Vagina (tissue), 2 donors: Measurements from ENCODE around the gene CTSL. TPM values are rescaled to one million over a fixed set of nuclear protein-coding genes. Genes with fewer than 3 reads are reported as not detected.

Source experiments
- DNase-seq, 2 donors: peaks; one replicate each; pipeline ENCODE4 v3.0.0-alpha.2; 2017; ENCODE audit errors: extremely low spot score in 2 of 2
- H3K27ac ChIP-seq: fragments of 200-600 bp; sonication (generic); one replicate; pipeline ENCODE4 v1.5.1; 2019
- H3K27me3 ChIP-seq: fragments of 200-600 bp; sonication (generic); one replicate; pipeline ENCODE4 v1.5.1; 2019
- H3K36me3 ChIP-seq, 2 donors: fragments of 200-600 bp; sonication (generic); one replicate each; pipeline ENCODE4 v1.5.1; 2017 to 2019
- H3K4me1 ChIP-seq: fragments of 200-600 bp; sonication (generic); one replicate; pipeline ENCODE4 v1.5.1; 2019
- H3K4me3 ChIP-seq, 2 donors: fragments of 200-600 bp; sonication (generic); 1 replicate in 1 of 2; 2 replicates in 1 of 2; pipeline ENCODE4 v1.5.1; 2016 to 2019
- H3K9me3 ChIP-seq: fragments of 200-600 bp; sonication (generic); one replicate; pipeline ENCODE4 v1.5.1; 2019
- POLR2A ChIP-seq, 2 donors: fragments of 450-650 bp; IDR thresholded peaks; one replicate each; pipeline ENCODE4 v1.6.1; 2017; ENCODE audit warnings: antibody characterized with exemption in 2 of 2, mild to moderate bottlenecking in 2 of 2, moderate library complexity in 2 of 2
- POLR2AphosphoS5 ChIP-seq, 2 donors: sonication (generic); formaldehyde crosslinking; IDR thresholded peaks; one replicate each; pipeline ENCODE4 v1.9.0; 2017; ENCODE audit warnings: antibody characterized with exemption in 2 of 2, mild to moderate bottlenecking in 2 of 2, low read depth in 1 of 2; ENCODE audit not compliant: insufficient read depth in 1 of 2
- intact Hi-C: fragments of 100-400 bp; cut with DNase I; formaldehyde crosslinking; loops from one replicate; pipeline ENCODE4 v1.15.1; 2023
- total RNA-seq: library from RNA; depleted of rRNA; stranded (reverse); fragments of >200 nt; gene quantifications from one replicate; pipeline ENCODE4 v1.2.3, GENCODE V29; 2016
- TF ChIP-seq, protein P1 (sequence below), 3 experiments: fragments of 450-650 bp in 2 of 3; fragments of 200-600 bp in 1 of 3; sonication (generic) in 1 of 3; IDR thresholded peaks; one replicate each; pipeline ENCODE4 v1.5.1; 2017 to 2019; ENCODE audit warnings: antibody characterized with exemption in 3 of 3, mild to moderate bottlenecking in 2 of 3, moderate library complexity in 2 of 3

The CTSL gene
- total RNA-seq, 1 donor from 2014 or later: 68.0 TPM

DNA sequence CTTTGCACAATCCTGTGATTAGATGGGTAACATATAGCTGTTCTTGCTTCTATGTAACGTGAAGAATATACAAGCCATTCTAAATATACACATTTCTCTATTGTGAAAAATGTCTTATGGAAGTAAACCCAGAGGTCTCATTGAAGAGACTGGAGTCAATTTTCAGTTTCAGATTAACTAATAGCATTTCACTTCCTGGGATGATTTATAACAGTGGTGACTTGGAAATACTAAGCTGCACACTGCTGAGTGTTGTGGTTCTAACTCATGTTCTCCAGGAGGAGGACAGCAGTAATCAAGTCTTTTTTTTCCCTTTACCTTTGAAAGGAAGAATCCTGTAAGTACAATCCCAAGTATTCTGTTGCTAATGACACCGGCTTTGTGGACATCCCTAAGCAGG lies 3.3 kb downstream of the CTSL start:
- intact Hi-C loops: no loop called here
- no peaks in the 10 kb centered on the region for H3K9me3 ChIP-seq
- H3K36me3 ChIP-seq: peaks cover 0 to 18% of the 10 kb centered on the region in 2 donors
- no peak overlapping the region for H3K27ac ChIP-seq
- H3K4me3 ChIP-seq: no peak overlapping the region
- no peak for DNase-seq
- H3K27me3 ChIP-seq: no peaks in the 10 kb centered on the region
- H3K4me1 ChIP-seq: peaks cover 39% of the 10 kb centered on the region
- no peak for TF ChIP-seq POLR2AphosphoS5 (IDR thresholded peaks at IDR 0.05; ENCODE audit: insufficient read depth in 1 of 2, low read depth in 1 of 2)
- no peak for TF ChIP-seq POLR2A (IDR thresholded peaks at IDR 0.05)
- TF ChIP-seq, protein P1, sequence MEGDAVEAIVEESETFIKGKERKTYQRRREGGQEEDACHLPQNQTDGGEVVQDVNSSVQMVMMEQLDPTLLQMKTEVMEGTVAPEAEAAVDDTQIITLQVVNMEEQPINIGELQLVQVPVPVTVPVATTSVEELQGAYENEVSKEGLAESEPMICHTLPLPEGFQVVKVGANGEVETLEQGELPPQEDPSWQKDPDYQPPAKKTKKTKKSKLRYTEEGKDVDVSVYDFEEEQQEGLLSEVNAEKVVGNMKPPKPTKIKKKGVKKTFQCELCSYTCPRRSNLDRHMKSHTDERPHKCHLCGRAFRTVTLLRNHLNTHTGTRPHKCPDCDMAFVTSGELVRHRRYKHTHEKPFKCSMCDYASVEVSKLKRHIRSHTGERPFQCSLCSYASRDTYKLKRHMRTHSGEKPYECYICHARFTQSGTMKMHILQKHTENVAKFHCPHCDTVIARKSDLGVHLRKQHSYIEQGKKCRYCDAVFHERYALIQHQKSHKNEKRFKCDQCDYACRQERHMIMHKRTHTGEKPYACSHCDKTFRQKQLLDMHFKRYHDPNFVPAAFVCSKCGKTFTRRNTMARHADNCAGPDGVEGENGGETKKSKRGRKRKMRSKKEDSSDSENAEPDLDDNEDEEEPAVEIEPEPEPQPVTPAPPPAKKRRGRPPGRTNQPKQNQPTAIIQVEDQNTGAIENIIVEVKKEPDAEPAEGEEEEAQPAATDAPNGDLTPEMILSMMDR (IDR thresholded peaks at IDR 0.05): no peak

DNA sequence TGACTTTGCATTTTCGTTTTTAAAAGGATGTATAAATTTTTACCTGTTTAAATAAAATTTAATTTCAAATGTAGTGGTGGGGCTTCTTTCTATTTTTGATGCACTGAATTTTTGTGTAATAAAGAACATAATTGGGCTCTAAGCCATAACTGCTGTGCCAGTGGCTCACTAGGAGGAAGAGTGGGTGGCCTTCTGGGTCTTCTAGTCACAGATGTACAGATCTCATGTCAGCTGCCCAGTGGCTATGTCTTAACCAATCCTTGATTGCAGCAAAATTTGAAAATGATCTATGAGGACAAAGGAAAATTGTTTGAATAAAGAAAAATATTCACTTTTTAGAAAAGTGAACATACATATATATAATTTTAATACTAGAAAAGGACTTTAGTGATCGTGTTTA lies 5.4 kb downstream of the CTSL start:
- TF ChIP-seq POLR2A (IDR thresholded peaks at IDR 0.05): no peak
- no peak for TF ChIP-seq POLR2AphosphoS5 (IDR thresholded peaks at IDR 0.05; ENCODE audit: insufficient read depth in 1 of 2, low read depth in 1 of 2)
- TF ChIP-seq, protein P1 (IDR thresholded peaks at IDR 0.05): no peak
- H3K27me3 ChIP-seq: no peaks in the 10 kb centered on the region
- intact Hi-C loops: no loop called here
- no peak overlapping the region for H3K27ac ChIP-seq
- DNase-seq: no peak
- no peak overlapping the region for H3K4me3 ChIP-seq
- peaks cover 0 to 18% of the 10 kb centered on the region in 2 donors for H3K36me3 ChIP-seq
- H3K9me3 ChIP-seq: no peaks in the 10 kb centered on the region
- H3K4me1 ChIP-seq: peaks cover 30% of the 10 kb centered on the region

DNA sequence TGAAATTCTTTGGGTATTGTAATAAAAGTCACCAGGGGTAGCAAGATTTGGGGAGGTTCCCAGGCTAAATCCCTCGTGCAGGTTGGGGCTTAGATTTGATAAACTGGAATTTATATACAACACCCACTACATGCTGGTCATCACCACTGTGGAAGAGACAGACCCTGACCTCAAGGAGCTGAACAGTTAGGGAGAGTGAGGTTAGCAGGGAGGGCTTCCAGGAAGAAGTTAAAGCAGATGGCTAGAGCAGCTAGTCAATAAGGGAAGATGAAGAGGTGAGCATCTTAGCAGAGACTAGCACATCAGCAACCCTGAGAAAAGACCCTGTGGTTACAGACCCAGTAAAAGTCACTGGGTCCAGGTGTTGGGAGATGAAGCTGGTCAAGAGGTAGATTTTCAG lies 6.4 kb downstream of the CTSL start:
- peaks cover 20% of the 10 kb centered on the region for H3K4me1 ChIP-seq
- H3K9me3 ChIP-seq: no peaks in the 10 kb centered on the region
- no peak overlapping the region for H3K27ac ChIP-seq
- H3K4me3 ChIP-seq: no peak overlapping the region
- no peak for DNase-seq
- no peaks in the 10 kb centered on the region for H3K27me3 ChIP-seq
- intact Hi-C loops: no loop called here
- no peak for TF ChIP-seq POLR2A (IDR thresholded peaks at IDR 0.05)
- no peak for TF ChIP-seq POLR2AphosphoS5 (IDR thresholded peaks at IDR 0.05; ENCODE audit: insufficient read depth in 1 of 2, low read depth in 1 of 2)
- TF ChIP-seq, protein P1 (IDR thresholded peaks at IDR 0.05): no peak
- H3K36me3 ChIP-seq: peaks cover 0 to 18% of the 10 kb centered on the region in 2 donors

DNA sequence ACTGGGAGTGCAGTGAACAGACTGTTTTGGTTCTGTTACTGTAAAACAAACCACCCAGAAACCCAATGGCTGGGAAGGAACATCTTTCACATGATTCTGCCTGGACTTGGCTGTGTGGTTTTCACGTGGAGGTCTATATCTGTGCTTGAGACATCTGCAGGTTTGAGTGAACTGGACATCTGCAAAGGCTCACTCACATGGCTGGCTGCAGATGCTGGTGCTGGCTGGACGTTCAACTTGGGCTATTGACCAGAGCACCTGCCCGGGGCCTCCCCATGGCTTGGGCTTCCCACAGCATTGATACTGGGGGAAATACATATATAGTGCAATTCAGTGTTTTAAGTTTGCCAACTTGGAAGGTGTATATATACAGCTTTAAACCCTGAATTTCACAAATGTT lies 6.8 kb downstream of the CTSL start:
- Histone ChIP-seq H3K27me3 (no peaks in the 10 kb centered on the region), H3K4me3 (no peak overlapping the region), H3K36me3 (peaks cover 0 to 14% of the 10 kb centered on the region in 2 donors), H3K4me1 (peaks cover 16% of the 10 kb centered on the region), H3K27ac (no peak overlapping the region), H3K9me3 (no peaks in the 10 kb centered on the region)
- DNase-seq: no peak
- TF ChIP-seq POLR2A (IDR thresholded peaks at IDR 0.05): no peak
- TF ChIP-seq POLR2AphosphoS5 (IDR thresholded peaks at IDR 0.05; ENCODE audit: insufficient read depth in 1 of 2, low read depth in 1 of 2): no peak
- TF ChIP-seq, protein P1 (IDR thresholded peaks at IDR 0.05): no peak
- intact Hi-C loops: no loop called here

DNA sequence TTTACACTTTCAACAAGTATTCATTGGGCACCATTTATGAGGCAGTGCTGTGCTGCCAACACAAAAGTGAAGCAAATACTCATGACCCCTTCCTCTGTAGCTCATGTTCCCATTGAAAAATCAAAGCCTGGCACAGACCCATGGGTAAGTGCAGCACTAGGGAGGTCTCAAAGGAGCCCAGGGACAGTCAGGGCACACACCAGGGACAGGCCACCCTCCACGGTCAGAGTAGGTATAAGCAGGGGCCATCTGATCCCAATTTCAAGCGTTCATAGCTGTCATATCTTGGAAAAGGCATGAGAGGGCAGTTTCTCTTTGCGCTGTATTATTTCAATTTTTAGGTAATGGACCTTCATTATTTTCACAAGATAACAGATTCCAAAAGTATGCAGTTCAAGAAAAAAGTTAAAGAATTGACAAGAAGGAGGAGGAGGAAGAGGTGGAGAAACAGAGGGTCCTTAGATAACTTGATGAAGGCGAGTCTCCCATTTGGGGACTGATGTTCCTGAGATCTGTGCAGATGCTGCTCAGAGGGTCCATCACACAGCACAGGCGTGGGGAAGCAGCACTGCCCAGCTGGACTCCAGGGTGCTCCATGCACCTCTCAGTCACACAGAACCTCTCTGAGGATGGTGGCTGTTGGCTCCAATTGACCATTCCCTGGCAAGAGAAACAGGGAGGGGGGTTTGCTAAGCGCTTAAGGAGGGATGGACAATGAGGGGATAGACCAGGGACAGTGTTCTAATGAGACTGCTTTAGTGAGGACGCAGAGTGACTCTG lies 7.5 kb downstream of the CTSL start:
- H3K27ac ChIP-seq: no peak overlapping the region
- intact Hi-C loops: no loop called here
- TF ChIP-seq POLR2AphosphoS5 (IDR thresholded peaks at IDR 0.05; ENCODE audit: insufficient read depth in 1 of 2, low read depth in 1 of 2) (no peak), POLR2A (IDR thresholded peaks at IDR 0.05) (no peak)
- TF ChIP-seq, protein P1 (IDR thresholded peaks at IDR 0.05): no peak
- no peak overlapping the region for H3K4me3 ChIP-seq
- peaks cover 0 to 7% of the 10 kb centered on the region in 2 donors for H3K36me3 ChIP-seq
- no peaks in the 10 kb centered on the region for H3K9me3 ChIP-seq
- H3K27me3 ChIP-seq: no peaks in the 10 kb centered on the region
- DNase-seq: no peak
- peaks cover 9% of the 10 kb centered on the region for H3K4me1 ChIP-seq
